ENCODE data around the gene ZNF724. TPM values are rescaled to one million over a fixed set of nuclear protein-coding genes. Genes with fewer than 3 reads are reported as not detected.
A peak's percentile ranks its signal among the peaks of the same experiment; 100 is the strongest.
"Not testable (repeated sequence)": the region's sequence is repeated elsewhere in the genome, so short reads cannot be mapped to it uniquely, and the experiment has no call there.

ZNF724 gene
- total RNA-seq, 6 experiments from 2014 or later, result 0.37 to 3.2 (median 0.65) TPM

GRCh38 chr19:23255700-23256099 lies 5.5 kb upstream of the ZNF724 start:
- ATAC-seq (peak in 3 of 4 donors; percentile 40 to 49 (median 49)), DNase-seq (no peak)
- Histone ChIP-seq H3K4me3 (no peak overlapping the region), H3K36me3 (peaks cover 0 to 12% (median 2%) of the 10 kb centered on the region in 4 donors), H3K9me3 (no peaks in the 10 kb centered on the region), H3K4me1 (no peaks in the 10 kb centered on the region), H3K27me3 (no peaks in the 10 kb centered on the region), H3K27ac (no peak overlapping the region)
- WGBS (ENCODE audit: insufficient coverage, low coverage, low lambda C conversion rate, missing lambda C conversion rate), result 84% methylated on average over 4 of the region's 4 CpGs
- TF ChIP-seq, protein P1, sequence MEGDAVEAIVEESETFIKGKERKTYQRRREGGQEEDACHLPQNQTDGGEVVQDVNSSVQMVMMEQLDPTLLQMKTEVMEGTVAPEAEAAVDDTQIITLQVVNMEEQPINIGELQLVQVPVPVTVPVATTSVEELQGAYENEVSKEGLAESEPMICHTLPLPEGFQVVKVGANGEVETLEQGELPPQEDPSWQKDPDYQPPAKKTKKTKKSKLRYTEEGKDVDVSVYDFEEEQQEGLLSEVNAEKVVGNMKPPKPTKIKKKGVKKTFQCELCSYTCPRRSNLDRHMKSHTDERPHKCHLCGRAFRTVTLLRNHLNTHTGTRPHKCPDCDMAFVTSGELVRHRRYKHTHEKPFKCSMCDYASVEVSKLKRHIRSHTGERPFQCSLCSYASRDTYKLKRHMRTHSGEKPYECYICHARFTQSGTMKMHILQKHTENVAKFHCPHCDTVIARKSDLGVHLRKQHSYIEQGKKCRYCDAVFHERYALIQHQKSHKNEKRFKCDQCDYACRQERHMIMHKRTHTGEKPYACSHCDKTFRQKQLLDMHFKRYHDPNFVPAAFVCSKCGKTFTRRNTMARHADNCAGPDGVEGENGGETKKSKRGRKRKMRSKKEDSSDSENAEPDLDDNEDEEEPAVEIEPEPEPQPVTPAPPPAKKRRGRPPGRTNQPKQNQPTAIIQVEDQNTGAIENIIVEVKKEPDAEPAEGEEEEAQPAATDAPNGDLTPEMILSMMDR (IDR thresholded peaks at IDR 0.05), result no peak
- TF ChIP-seq POLR2A (IDR thresholded peaks at IDR 0.05), result no peak
- intact Hi-C loops (cut with DNase I), result no loop called here

DNA sequence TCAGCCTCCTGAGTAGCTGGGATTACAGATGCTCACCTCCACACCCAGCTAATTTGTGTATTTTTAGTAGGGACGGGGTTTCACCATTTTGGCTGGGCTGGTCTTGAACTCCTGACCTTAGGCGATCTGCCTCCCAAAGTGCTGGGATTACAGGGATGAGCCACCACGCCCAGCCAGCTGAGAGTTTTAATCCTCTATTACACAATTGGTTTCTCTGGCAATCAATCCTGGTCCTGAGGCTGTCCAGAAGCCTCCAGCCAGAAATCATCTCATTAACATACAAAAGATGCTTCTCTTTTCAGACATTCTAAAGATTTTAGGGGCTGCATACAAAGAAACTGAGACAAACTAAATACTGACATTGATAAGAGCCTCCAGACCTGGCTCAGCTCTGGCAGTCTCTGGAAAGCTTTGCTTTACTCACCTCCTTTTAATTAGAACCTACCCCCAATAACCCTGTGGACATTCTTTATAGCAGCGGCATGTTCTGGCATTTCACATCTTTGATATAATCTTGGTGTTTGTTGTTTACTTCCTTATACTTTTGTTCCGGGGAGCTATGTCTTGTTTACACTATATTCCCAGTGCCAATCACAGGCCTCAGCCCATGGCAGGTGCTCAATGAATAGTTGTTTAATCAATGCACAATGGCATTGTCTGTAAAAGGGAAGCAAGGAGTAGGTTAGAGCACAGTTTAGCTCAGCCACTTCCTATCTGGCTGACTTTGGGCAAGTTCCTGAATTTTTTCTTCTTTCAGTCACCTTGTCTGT lies 4.1 kb upstream of the ZNF724 start:
- Histone ChIP-seq H3K9me3 (no peaks in the 10 kb centered on the region), H3K4me3 (no peak overlapping the region), H3K36me3 (peaks cover 0 to 3% (median 0%) of the 10 kb centered on the region in 4 donors), H3K27ac (no peak overlapping the region), H3K4me1 (peaks cover 0 to 3% (median 0%) of the 10 kb centered on the region in 4 donors), H3K27me3 (no peaks in the 10 kb centered on the region)
- ATAC-seq, result no peak
- DNase-seq, result no peak
- intact Hi-C loops (cut with DNase I), result no loop called here
- 38% methylated on average over 5 of the region's 5 CpGs for WGBS (ENCODE audit: insufficient coverage, low coverage, low lambda C conversion rate, missing lambda C conversion rate)
- TF ChIP-seq, protein P1 (IDR thresholded peaks at IDR 0.05), result no peak
- TF ChIP-seq POLR2A (IDR thresholded peaks at IDR 0.05), result no peak

DNA sequence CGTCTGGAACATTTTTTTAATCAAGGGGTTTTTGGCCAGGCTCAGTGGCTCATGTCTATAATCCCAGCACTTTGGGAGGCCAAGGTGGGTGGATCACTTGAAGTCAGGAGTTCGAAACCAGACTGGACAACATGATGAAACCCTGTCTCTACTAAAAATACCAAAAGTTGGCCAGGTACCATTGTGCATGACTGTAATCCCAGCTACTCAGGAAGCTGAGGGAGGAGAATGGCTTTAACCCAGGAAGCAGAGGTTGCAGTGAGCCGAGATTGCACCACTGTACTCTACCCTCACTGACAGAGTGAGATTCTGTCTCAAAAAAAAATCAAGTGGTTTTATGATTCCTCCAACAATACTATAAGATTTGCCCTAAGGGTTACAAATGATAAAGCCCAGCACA lies 3.1 kb upstream of the ZNF724 start:
- H3K4me1 ChIP-seq; H3K4me3 ChIP-seq; H3K36me3 ChIP-seq; intact Hi-C loops (cut with DNase I); H3K27ac ChIP-seq; DNase-seq; ATAC-seq; H3K9me3 ChIP-seq; H3K27me3 ChIP-seq: not testable (repeated sequence)
- WGBS (ENCODE audit: insufficient coverage, low coverage, low lambda C conversion rate, missing lambda C conversion rate), result 38% methylated on average over 3 of the region's 3 CpGs

DNA sequence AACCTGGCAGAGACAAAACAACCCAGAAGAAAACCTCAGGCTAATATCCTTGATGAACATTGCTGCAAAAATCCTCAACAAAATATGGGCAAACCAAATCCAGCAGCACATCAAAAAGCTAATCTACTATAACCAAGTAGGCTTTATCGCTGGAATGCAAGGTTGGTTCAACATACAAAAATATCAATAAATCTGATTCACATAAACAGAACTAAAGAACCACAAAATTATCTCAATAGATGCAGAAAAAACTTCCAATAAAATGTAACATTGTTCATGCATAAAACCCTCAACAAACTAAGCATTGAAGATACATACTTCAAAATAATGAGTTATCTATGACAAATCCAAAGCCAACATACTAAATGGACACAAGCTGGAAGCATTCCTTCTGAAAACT lies 8.8 kb downstream of the ZNF724 start:
- DNase-seq (no peak), ATAC-seq (no peak)
- 100% methylated on average over 1 of the region's 1 CpG for WGBS (ENCODE audit: insufficient coverage, low coverage, low lambda C conversion rate, missing lambda C conversion rate)
- Histone ChIP-seq H3K27ac (no peak overlapping the region), H3K27me3 (no peaks in the 10 kb centered on the region), H3K36me3 (peaks cover 0 to 2% (median 0%) of the 10 kb centered on the region in 4 donors), H3K4me3 (no peak overlapping the region), H3K9me3 (peaks cover 0 to 11% (median 0%) of the 10 kb centered on the region in 4 donors), H3K4me1 (no peaks in the 10 kb centered on the region)
- TF ChIP-seq, protein P1 (IDR thresholded peaks at IDR 0.05), result no peak
- TF ChIP-seq POLR2A (IDR thresholded peaks at IDR 0.05), result no peak
- intact Hi-C loops (cut with DNase I), result no loop called here

GRCh38 chr19:23222998-23223652 lies 27.1 kb downstream of the ZNF724 start:
- no peak for TF ChIP-seq POLR2A (IDR thresholded peaks at IDR 0.05)
- TF ChIP-seq, protein P1 (IDR thresholded peaks at IDR 0.05), result no peak
- Histone ChIP-seq H3K27me3 (no peaks in the 10 kb centered on the region), H3K4me1 (no peaks in the 10 kb centered on the region), H3K9me3 (peaks cover 0 to 44% (median 22%) of the 10 kb centered on the region in 4 donors), H3K36me3 (peaks cover 0 to 19% (median 0%) of the 10 kb centered on the region in 4 donors), H3K4me3 (no peak overlapping the region), H3K27ac (no peak overlapping the region)
- DNase-seq (no peak), ATAC-seq (no peak)
- intact Hi-C loops (cut with DNase I), result no loop called here
- 98% methylated on average over 3 of the region's 3 CpGs for WGBS (ENCODE audit: insufficient coverage, low coverage, low lambda C conversion rate, missing lambda C conversion rate)
